ENCODE data around the gene TNFSF13. TPM values are rescaled to one million over a fixed set of nuclear protein-coding genes. Genes with fewer than 3 reads are reported as not detected.

Gene TNFSF13
- total RNA-seq, 4 donors from 2014 or later, result 9.6 to 26.6 (median 15.5) TPM

- H3K4me1 ChIP-seq, result peaks cover 44% of the 10 kb centered on the region
- peak overlapping the region; percentile 100 for H3K4me3 ChIP-seq
- TF ChIP-seq CTCF (IDR thresholded peaks at IDR 0.05) (no peak), POLR2AphosphoS5 (IDR thresholded peaks at IDR 0.05) (peak in 1 of 3 donors; percentile 96), EP300 (IDR thresholded peaks at IDR 0.05) (no peak)
- H3K9me3 ChIP-seq, result no peaks in the 10 kb centered on the region
- 0% methylated on average over 11 of the region's 11 CpGs for WGBS
- H3K27ac ChIP-seq, result peak overlapping the region; percentile 100
- H3K36me3 ChIP-seq, result peaks cover 65% of the 10 kb centered on the region
- DNase-seq (ENCODE audit: low spot score in 2 of 2), result no peak
- H3K27me3 ChIP-seq, result no peaks in the 10 kb centered on the region
These were observed 13.7 kb downstream of the TNFSF13 start for GRCh38 chr17:7572338-7572587.

- H3K27me3 ChIP-seq, result no peaks in the 10 kb centered on the region
- H3K4me1 ChIP-seq, result peaks cover 49% of the 10 kb centered on the region
- no peak for TF ChIP-seq EP300 (IDR thresholded peaks at IDR 0.05)
- TF ChIP-seq CTCF (IDR thresholded peaks at IDR 0.05), result peak in 1 of 2 donors; percentile 6
- peak; percentile 96 to 98 (median 97) for TF ChIP-seq POLR2AphosphoS5 (IDR thresholded peaks at IDR 0.05)
- peak; percentile 98 to 99 for TF ChIP-seq POLR2A (IDR thresholded peaks at IDR 0.05)
- WGBS, result under 1% methylated on average over 43 of the region's 73 CpGs
- H3K36me3 ChIP-seq, result peaks cover 65% of the 10 kb centered on the region
- H3K9me3 ChIP-seq, result no peaks in the 10 kb centered on the region
- H3K4me3 ChIP-seq, result peak overlapping the region; percentile 100
- DNase-seq (ENCODE audit: low spot score in 2 of 2), result peak; percentile 100
- H3K27ac ChIP-seq, result peak overlapping the region; percentile 100
These were observed 14.2 kb downstream of the TNFSF13 start for GRCh38 chr17:7572588-7573323.

- Histone ChIP-seq H3K27ac (peak overlapping the region; percentile 100), H3K9me3 (no peaks in the 10 kb centered on the region), H3K36me3 (peaks cover 68% of the 10 kb centered on the region), H3K4me1 (peaks cover 56% of the 10 kb centered on the region), H3K4me3 (peak overlapping the region; percentile 100), H3K27me3 (no peaks in the 10 kb centered on the region)
- peak; percentile 94 to 95 for DNase-seq (ENCODE audit: low spot score in 2 of 2)
- WGBS, result 1% methylated on average over 26 of the region's 71 CpGs
- TF ChIP-seq CTCF (IDR thresholded peaks at IDR 0.05) (no peak), POLR2AphosphoS5 (IDR thresholded peaks at IDR 0.05) (peak; percentile 47 to 89 (median 81)), EP300 (IDR thresholded peaks at IDR 0.05) (no peak), POLR2A (IDR thresholded peaks at IDR 0.05) (peak in 1 of 2 donors; percentile 11)
These were observed 15.0 kb downstream of the TNFSF13 start for GRCh38 chr17:7573324-7574080.

- no peaks in the 10 kb centered on the region for H3K9me3 ChIP-seq
- peak overlapping the region; percentile 100 for H3K27ac ChIP-seq
- TF ChIP-seq POLR2AphosphoS5 (IDR thresholded peaks at IDR 0.05), result no peak
- no peak for TF ChIP-seq EP300 (IDR thresholded peaks at IDR 0.05)
- H3K36me3 ChIP-seq, result peaks cover 68% of the 10 kb centered on the region
- H3K4me3 ChIP-seq, result peak overlapping the region; percentile 100
- H3K4me1 ChIP-seq, result peaks cover 65% of the 10 kb centered on the region
- no peak for DNase-seq (ENCODE audit: low spot score in 2 of 2)
- no peaks in the 10 kb centered on the region for H3K27me3 ChIP-seq
- 27% methylated on average over 15 of the region's 15 CpGs for WGBS
These were observed 15.8 kb downstream of the TNFSF13 start for GRCh38 chr17:7574176-7574953.

- peaks cover 76% of the 10 kb centered on the region for H3K4me1 ChIP-seq
- H3K36me3 ChIP-seq, result peaks cover 61% of the 10 kb centered on the region
- peak overlapping the region; percentile 2 for H3K27ac ChIP-seq
- DNase-seq (ENCODE audit: low spot score in 2 of 2), result no peak
- H3K27me3 ChIP-seq, result no peaks in the 10 kb centered on the region
- H3K9me3 ChIP-seq, result no peaks in the 10 kb centered on the region
- WGBS, result 89% methylated on average over 1 of the region's 1 CpG
- TF ChIP-seq CTCF (IDR thresholded peaks at IDR 0.05) (no peak), POLR2A (IDR thresholded peaks at IDR 0.05) (no peak), EP300 (IDR thresholded peaks at IDR 0.05) (no peak), POLR2AphosphoS5 (IDR thresholded peaks at IDR 0.05) (no peak)
- peak overlapping the region; percentile 3 for H3K4me3 ChIP-seq
These were observed 16.9 kb downstream of the TNFSF13 start for GRCh38 chr17:7575481-7575883.

Measured in suprapubic skin (tissue), 4 donors.